DND-41 (cell line): ENCODE results near the gene XXYLT1.

Source experiments
- ATAC-seq: fragments of 200-7000 bp; cut with Tn5 transposase; 3 replicates; pipeline ENCODE4 v1.9.1; 2021; ENCODE audit warnings: low read depth; ENCODE audit not compliant: insufficient read depth
- DNase-seq: peaks from one replicate; pipeline ENCODE4 v3.0.0-alpha.2; 2020
- H2AFZ ChIP-seq: 2 replicates; pipeline ENCODE4 v1.6.0; 2012; ENCODE audit warnings: low read depth, low read length
- H3K27ac ChIP-seq: 2 replicates; pipeline ENCODE4 v1.5.1; 2012; ENCODE audit warnings: low read length, inconsistent platforms
- H3K27me3 ChIP-seq: fragments of 200-600 bp; sonication (generic); 2 replicates; pipeline ENCODE4 v1.6.0; 2012; ENCODE audit warnings: low read length, mild to moderate bottlenecking, inconsistent platforms; ENCODE audit not compliant: insufficient read depth, poor library complexity
- H3K36me3 ChIP-seq: 2 replicates; pipeline ENCODE4 v1.5.1; 2012; ENCODE audit warnings: low read length, inconsistent platforms; ENCODE audit not compliant: insufficient read depth
- H3K4me1 ChIP-seq: 2 replicates; pipeline ENCODE4 v1.5.1; 2012; ENCODE audit warnings: mild to moderate bottlenecking, low read length; ENCODE audit not compliant: insufficient read depth
- H3K4me2 ChIP-seq: 2 replicates; pipeline ENCODE4 v1.6.0; 2012; ENCODE audit warnings: mild to moderate bottlenecking, moderate library complexity, low read length, inconsistent platforms; ENCODE audit not compliant: insufficient read depth
- H3K4me3 ChIP-seq, 2 experiments: fragments of 200-600 bp in 1 of 2; shearing (Covaris generic) in 1 of 2; 2 replicates each; pipeline ENCODE4 v1.5.1; 2012 to 2016; ENCODE audit warnings: inconsistent platforms in 2 of 2, low read length in 2 of 2, mild to moderate bottlenecking in 2 of 2, low read depth in 1 of 2, moderate library complexity in 1 of 2
- H3K79me2 ChIP-seq: 2 replicates; pipeline ENCODE4 v1.6.0; 2012; ENCODE audit warnings: low read length, inconsistent platforms; ENCODE audit not compliant: insufficient read depth
- H3K9ac ChIP-seq: 2 replicates; pipeline ENCODE4 v1.6.0; 2012; ENCODE audit warnings: low read depth, mild to moderate bottlenecking, inconsistent platforms, low read length, moderate library complexity
- H3K9me3 ChIP-seq: 2 replicates; pipeline ENCODE4 v1.5.1; 2012; ENCODE audit warnings: low read length, moderate library complexity, mild to moderate bottlenecking, inconsistent platforms; ENCODE audit not compliant: insufficient read depth, severe bottlenecking
- H4K20me1 ChIP-seq: 2 replicates; pipeline ENCODE4 v1.6.0; 2012; ENCODE audit warnings: low read length; ENCODE audit not compliant: insufficient read depth
- EZH2 ChIP-seq: IDR thresholded peaks from 3 replicates; pipeline ENCODE4 v1.6.1; 2012; ENCODE audit warnings: borderline replicate concordance, low read depth, mild to moderate bottlenecking, moderate library complexity, low read length, inconsistent platforms; ENCODE audit not compliant: severe bottlenecking
- TF ChIP-seq, protein P1 (sequence below): IDR thresholded peaks from 2 replicates; pipeline ENCODE4 v1.5.1; 2012; ENCODE audit warnings: borderline replicate concordance, low read length, moderate library complexity, mild to moderate bottlenecking; ENCODE audit not compliant: poor library complexity, severe bottlenecking; ENCODE audit errors: extremely low read depth

XXYLT1 gene

DNA sequence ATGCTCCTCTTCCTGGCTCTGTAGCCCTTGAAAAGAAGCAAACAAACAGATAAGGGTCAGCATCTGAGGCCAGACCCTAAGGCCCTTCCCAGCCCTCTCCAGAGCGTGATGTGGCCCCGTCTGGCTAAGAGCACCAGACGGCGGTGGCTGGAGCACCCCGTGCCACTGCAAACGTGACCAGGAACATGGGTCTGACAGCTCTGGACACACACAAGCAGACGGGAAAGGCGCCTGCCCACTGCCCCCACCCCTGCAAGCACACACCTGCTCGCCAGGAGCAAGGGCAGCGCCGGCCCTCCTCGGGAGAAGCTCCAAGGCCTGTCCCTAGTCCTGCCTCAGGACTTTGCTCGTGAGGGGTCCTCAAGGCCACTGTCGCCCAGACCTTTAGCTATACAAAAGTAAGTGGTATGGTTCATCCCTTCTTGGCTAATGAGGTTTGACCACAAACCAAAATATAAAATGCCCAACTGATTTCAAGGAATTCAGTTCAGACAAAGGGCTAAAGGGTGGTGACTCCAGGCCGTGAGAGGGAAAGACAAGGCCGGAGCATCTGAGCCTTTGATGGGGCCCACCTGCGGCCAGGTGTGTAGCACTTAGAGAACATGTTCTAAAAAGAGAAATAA lies 90.4 kb downstream of the XXYLT1 start:
- H4K20me1 ChIP-seq = peaks cover 23% of the 10 kb centered on the region
- no peak overlapping the region for H3K27ac ChIP-seq
- H3K9ac ChIP-seq = no peak overlapping the region
- H3K27me3 ChIP-seq = no peaks in the 10 kb centered on the region
- ATAC-seq (no peak), DNase-seq (no peak)
- H2AFZ ChIP-seq = no peak overlapping the region
- no peaks in the 10 kb centered on the region for H3K9me3 ChIP-seq
- peaks cover under 1% of the 10 kb centered on the region; the same call in 1 of the 2 replicates for H3K36me3 ChIP-seq
- H3K4me2 ChIP-seq = no peak overlapping the region
- TF ChIP-seq, protein P1, sequence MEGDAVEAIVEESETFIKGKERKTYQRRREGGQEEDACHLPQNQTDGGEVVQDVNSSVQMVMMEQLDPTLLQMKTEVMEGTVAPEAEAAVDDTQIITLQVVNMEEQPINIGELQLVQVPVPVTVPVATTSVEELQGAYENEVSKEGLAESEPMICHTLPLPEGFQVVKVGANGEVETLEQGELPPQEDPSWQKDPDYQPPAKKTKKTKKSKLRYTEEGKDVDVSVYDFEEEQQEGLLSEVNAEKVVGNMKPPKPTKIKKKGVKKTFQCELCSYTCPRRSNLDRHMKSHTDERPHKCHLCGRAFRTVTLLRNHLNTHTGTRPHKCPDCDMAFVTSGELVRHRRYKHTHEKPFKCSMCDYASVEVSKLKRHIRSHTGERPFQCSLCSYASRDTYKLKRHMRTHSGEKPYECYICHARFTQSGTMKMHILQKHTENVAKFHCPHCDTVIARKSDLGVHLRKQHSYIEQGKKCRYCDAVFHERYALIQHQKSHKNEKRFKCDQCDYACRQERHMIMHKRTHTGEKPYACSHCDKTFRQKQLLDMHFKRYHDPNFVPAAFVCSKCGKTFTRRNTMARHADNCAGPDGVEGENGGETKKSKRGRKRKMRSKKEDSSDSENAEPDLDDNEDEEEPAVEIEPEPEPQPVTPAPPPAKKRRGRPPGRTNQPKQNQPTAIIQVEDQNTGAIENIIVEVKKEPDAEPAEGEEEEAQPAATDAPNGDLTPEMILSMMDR = no peak
- no peak for TF ChIP-seq EZH2
- no peaks in the 10 kb centered on the region for H3K4me1 ChIP-seq
- H3K79me2 ChIP-seq = no peaks in the 10 kb centered on the region
- no peak overlapping the region for H3K4me3 ChIP-seq

DNA sequence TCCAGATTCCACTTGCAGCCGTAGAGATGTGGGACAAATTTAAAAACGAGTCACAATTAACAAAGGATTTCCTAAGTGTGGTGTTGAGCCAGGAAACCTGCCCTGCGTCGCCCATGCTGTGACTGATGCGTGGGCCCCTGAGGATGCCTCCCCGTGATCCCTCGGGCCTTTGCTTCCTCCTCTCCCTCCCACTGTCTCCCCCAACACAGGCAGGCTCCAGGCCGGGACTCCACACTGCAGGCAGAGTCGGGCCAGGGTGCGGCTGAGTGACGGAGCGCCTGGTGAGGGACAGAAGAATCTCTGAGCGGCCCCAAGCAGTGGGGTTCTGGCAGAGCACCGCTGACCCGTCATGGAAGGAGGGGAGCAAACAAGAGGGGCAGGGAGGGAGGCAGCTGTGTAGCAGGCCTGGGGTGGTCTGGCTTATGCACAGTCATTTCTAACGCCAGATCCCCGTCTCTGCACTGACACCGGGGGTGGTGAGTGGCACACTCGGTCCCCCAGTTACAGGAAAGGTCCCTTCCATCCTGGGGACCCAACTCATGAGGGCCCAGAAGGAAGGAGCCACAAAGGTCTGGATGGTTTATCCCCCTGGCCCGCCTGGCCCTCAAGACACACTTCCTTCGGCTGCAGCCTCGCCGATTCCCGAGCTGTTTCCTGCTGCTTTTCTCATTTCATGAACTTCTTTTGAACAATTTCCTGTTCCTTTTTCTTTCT lies 91.0 kb downstream of the XXYLT1 start:
- Histone ChIP-seq H3K36me3 (peaks cover 7% of the 10 kb centered on the region; the same call in 1 of the 2 replicates), H3K9ac (no peak overlapping the region), H2AFZ (no peak overlapping the region), H3K27ac (no peak overlapping the region), H3K9me3 (no peaks in the 10 kb centered on the region), H3K79me2 (no peaks in the 10 kb centered on the region), H3K4me1 (no peaks in the 10 kb centered on the region), H3K4me3 (no peak overlapping the region), H4K20me1 (peaks cover 28% of the 10 kb centered on the region), H3K4me2 (no peak overlapping the region), H3K27me3 (no peaks in the 10 kb centered on the region)
- no peak for DNase-seq
- TF ChIP-seq EZH2 = no peak
- TF ChIP-seq, protein P1 = no peak
- ATAC-seq = no peak

DNA sequence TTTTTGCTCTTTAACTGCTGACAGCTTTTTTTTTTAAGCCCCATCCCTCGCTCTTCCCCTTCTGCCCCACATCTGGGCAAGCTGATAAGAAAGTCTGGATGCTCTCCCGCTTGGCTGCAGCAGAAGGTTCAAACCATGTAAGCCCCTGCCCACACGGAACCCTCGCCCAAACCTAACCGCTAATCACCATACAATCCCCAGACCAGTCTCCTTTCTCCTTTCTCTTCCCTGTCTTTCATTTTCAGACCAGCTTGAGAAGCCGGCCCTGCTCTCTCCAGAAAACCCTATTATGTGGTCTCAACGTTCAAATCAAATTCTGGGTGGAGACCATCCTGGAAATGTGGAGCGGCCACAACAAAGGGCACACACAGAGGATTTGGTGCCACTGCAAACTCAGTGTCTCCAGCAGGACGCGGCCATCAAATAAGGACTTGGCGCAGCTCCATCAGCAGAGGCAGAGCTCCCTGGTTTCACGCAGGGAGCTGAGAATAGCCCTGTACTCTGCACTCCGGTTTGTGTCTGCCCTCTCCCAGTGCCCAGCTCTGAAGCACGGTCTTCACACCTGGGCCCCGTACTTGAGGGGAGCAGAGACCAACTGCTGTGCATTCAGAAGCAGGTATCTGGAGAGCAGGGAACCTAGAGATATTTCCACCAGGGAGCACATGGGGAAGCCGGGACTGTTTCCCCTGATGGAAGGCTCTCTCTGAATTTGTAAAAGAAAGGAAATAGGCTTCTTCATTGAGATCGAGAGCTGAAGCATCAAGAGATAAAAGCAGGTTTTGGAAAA lies 92.6 kb downstream of the XXYLT1 start:
- ATAC-seq (no peak), DNase-seq (no peak)
- no peak overlapping the region for H3K4me3 ChIP-seq
- H3K27ac ChIP-seq = no peak overlapping the region
- H3K79me2 ChIP-seq = no peaks in the 10 kb centered on the region
- H3K9me3 ChIP-seq = no peaks in the 10 kb centered on the region
- peaks cover 26% of the 10 kb centered on the region for H4K20me1 ChIP-seq
- TF ChIP-seq, protein P1 = no peak
- TF ChIP-seq EZH2 = no peak
- H3K4me2 ChIP-seq = no peak overlapping the region
- no peaks in the 10 kb centered on the region for H3K27me3 ChIP-seq
- no peak overlapping the region for H3K9ac ChIP-seq
- no peak overlapping the region for H2AFZ ChIP-seq
- H3K4me1 ChIP-seq = no peaks in the 10 kb centered on the region
- peaks cover 7% of the 10 kb centered on the region; the same call in 1 of the 2 replicates for H3K36me3 ChIP-seq
